Keratinocyte (primary cell): ENCODE data around the gene CCM2. TPM values are rescaled to one million over a fixed set of nuclear protein-coding genes. Genes with fewer than 3 reads are reported as not detected.
A peak's percentile ranks its signal among the peaks of the same experiment; 100 is the strongest.

ENCODE experiments used
- DNase-seq: peaks from one replicate; pipeline ENCODE4 v3.0.0-alpha.2; 2011; ENCODE audit warnings: low read depth, missing footprints, low spot score
- FAIRE-seq: peaks from 2 replicates; lab custom pipeline; 2011; peaks lifted over from hg19 to GRCh38; lab: Jason Lieb, UNC
- H2AFZ ChIP-seq: 2 replicates; pipeline ENCODE4 v1.6.0; 2012; ENCODE audit warnings: low read length, control low read depth, inconsistent platforms; ENCODE audit not compliant: control insufficient read depth
- H3K27ac ChIP-seq: 2 replicates; pipeline ENCODE4 v1.5.1; 2011; ENCODE audit warnings: low read length; ENCODE audit not compliant: control insufficient read depth, insufficient read depth
- H3K27me3 ChIP-seq: 3 replicates; pipeline ENCODE4 v1.6.0; 2011; ENCODE audit warnings: low read length; ENCODE audit not compliant: control insufficient read depth, insufficient read depth; ENCODE audit errors: extremely low read depth
- H3K36me3 ChIP-seq, 2 experiments: 2 replicates in 1 of 2; 3 replicates in 1 of 2; pipeline ENCODE4 v1.5.1; 2011; ENCODE audit warnings: low read length in 2 of 2, mild to moderate bottlenecking in 1 of 2; ENCODE audit not compliant: control insufficient read depth in 2 of 2, insufficient read depth in 2 of 2; ENCODE audit errors: extremely low read depth in 1 of 2
- H3K4me1 ChIP-seq: 3 replicates; pipeline ENCODE4 v1.5.1; 2011; ENCODE audit warnings: low read length; ENCODE audit not compliant: control insufficient read depth, insufficient read depth; ENCODE audit errors: extremely low read depth
- H3K4me2 ChIP-seq: 3 replicates; pipeline ENCODE4 v1.6.0; 2011; ENCODE audit warnings: low read depth, low read length; ENCODE audit not compliant: control insufficient read depth, insufficient read depth; ENCODE audit errors: extremely low read depth
- H3K4me3 ChIP-seq, 3 experiments: fragments of 200-600 bp in 1 of 3; sonication (generic) in 1 of 3; 2 replicates in 2 of 3; 3 replicates in 1 of 3; pipeline ENCODE4 v1.5.1; 2011 to 2016; ENCODE audit warnings: low read length in 3 of 3, mild to moderate bottlenecking in 3 of 3, control low read depth in 2 of 3, inconsistent platforms in 1 of 3, low read depth in 1 of 3, mixed read lengths in 1 of 3, mixed run types in 1 of 3, moderate library complexity in 1 of 3; ENCODE audit not compliant: control insufficient read depth in 2 of 3, insufficient read depth in 2 of 3; ENCODE audit errors: extremely low read depth in 1 of 3
- H3K79me2 ChIP-seq: 2 replicates; pipeline ENCODE4 v1.6.0; 2012; ENCODE audit warnings: low read length; ENCODE audit not compliant: control insufficient read depth, insufficient read depth
- H3K9ac ChIP-seq: 3 replicates; pipeline ENCODE4 v1.6.0; 2011; ENCODE audit warnings: low read length; ENCODE audit not compliant: control insufficient read depth, insufficient read depth; ENCODE audit errors: extremely low read depth
- H3K9me1 ChIP-seq: 3 replicates; pipeline ENCODE4 v1.6.0; 2011; ENCODE audit warnings: low read length; ENCODE audit not compliant: control insufficient read depth, insufficient read depth; ENCODE audit errors: extremely low read depth
- H3K9me3 ChIP-seq: 2 replicates; pipeline ENCODE4 v1.5.1; 2012; ENCODE audit warnings: low read depth, low read length; ENCODE audit not compliant: control insufficient read depth
- H4K20me1 ChIP-seq: 3 replicates; pipeline ENCODE4 v1.6.0; 2011; ENCODE audit warnings: low read length; ENCODE audit not compliant: control insufficient read depth, insufficient read depth; ENCODE audit errors: extremely low read depth
- EZH2 ChIP-seq: IDR thresholded peaks from one replicate; pipeline ENCODE4 v1.6.1; 2012; ENCODE audit warnings: inconsistent platforms, mild to moderate bottlenecking, low read length, moderate library complexity
- dilution Hi-C: fragments of 300-500 bp; cut with MboI; formaldehyde crosslinking; loops from one replicate; pipeline ENCODE4 v1.7.0; 2020; ENCODE audit warnings: low sequenced_read_pairs; ENCODE audit not compliant: extremely low pct_ligation_motif_present
- polyA plus RNA-seq, 5 experiments: library from polyadenylated mRNA; depleted of rRNA in 3 of 5; stranded (reverse) in 3 of 5; stranded (forward) in 1 of 5; unstranded in 1 of 5; fragments of >200 nt; gene quantifications; 1 replicate in 1 of 5; 2 replicates in 3 of 5; 3 replicates in 1 of 5; pipeline versions ENCODE4 v1.2.1 to v1.2.3, GENCODE V29; 2011 to 2012; ENCODE audit warnings: missing spikeins in 2 of 5, low read depth in 1 of 5, low replicate concordance in 1 of 5
- TF ChIP-seq, protein P1 (sequence below), 3 experiments: IDR thresholded peaks in 1 of 3; conservative IDR thresholded peaks in 1 of 3; optimal IDR thresholded peaks in 1 of 3; 2 replicates in 2 of 3; 3 replicates in 1 of 3; pipeline versions ENCODE3 to v1.5.1; 2011; ENCODE audit warnings: low read length in 3 of 3, mild to moderate bottlenecking in 3 of 3, moderate library complexity in 2 of 3, control low read depth in 1 of 3, inconsistent platforms in 1 of 3; ENCODE audit not compliant: insufficient read depth in 2 of 3; ENCODE audit errors: extremely low read depth in 1 of 3

The CCM2 gene
- polyA plus RNA-seq, 1 donor (not counting 4 experiments of a cell fraction or from before 2014, with no cell fraction given), result 44.8 TPM

GRCh38 chr7:45036317-45036716 is 36.3 kb downstream of the CCM2 start:
- Histone ChIP-seq H3K9me3 (no peaks in the 10 kb centered on the region), H4K20me1 (no peaks in the 10 kb centered on the region), H3K27ac (no peak overlapping the region), H2AFZ (no peak overlapping the region), H3K9me1 (peaks cover 2% of the 10 kb centered on the region), H3K36me3 (peaks cover 5 to 20% of the 10 kb centered on the region in 2 experiments), H3K9ac (no peak overlapping the region), H3K4me3 (no peak overlapping the region), H3K79me2 (peaks cover 43% of the 10 kb centered on the region), H3K27me3 (no peaks in the 10 kb centered on the region), H3K4me1 (peaks cover 51% of the 10 kb centered on the region), H3K4me2 (peak overlapping the region; percentile 54)
- TF ChIP-seq EZH2, result no peak
- TF ChIP-seq, protein P1, sequence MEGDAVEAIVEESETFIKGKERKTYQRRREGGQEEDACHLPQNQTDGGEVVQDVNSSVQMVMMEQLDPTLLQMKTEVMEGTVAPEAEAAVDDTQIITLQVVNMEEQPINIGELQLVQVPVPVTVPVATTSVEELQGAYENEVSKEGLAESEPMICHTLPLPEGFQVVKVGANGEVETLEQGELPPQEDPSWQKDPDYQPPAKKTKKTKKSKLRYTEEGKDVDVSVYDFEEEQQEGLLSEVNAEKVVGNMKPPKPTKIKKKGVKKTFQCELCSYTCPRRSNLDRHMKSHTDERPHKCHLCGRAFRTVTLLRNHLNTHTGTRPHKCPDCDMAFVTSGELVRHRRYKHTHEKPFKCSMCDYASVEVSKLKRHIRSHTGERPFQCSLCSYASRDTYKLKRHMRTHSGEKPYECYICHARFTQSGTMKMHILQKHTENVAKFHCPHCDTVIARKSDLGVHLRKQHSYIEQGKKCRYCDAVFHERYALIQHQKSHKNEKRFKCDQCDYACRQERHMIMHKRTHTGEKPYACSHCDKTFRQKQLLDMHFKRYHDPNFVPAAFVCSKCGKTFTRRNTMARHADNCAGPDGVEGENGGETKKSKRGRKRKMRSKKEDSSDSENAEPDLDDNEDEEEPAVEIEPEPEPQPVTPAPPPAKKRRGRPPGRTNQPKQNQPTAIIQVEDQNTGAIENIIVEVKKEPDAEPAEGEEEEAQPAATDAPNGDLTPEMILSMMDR (optimal IDR thresholded peaks at IDR 0.05 in 1 of 3, IDR thresholded peaks at IDR 0.05 in 1 of 3, conservative IDR thresholded peaks at IDR 0.05 in 1 of 3; ENCODE audit: extremely low read depth in 1 of 3, insufficient read depth in 2 of 3, low read length in 3 of 3), result no peak
- FAIRE-seq, result no peak
- no peak for DNase-seq
- dilution Hi-C loops, result no loop called here

- H3K36me3 ChIP-seq, result peaks cover 6 to 20% of the 10 kb centered on the region in 2 experiments
- H3K4me1 ChIP-seq, result peaks cover 51% of the 10 kb centered on the region
- peaks cover 44% of the 10 kb centered on the region for H3K79me2 ChIP-seq
- TF ChIP-seq, protein P1 (optimal IDR thresholded peaks at IDR 0.05 in 1 of 3, IDR thresholded peaks at IDR 0.05 in 1 of 3, conservative IDR thresholded peaks at IDR 0.05 in 1 of 3; ENCODE audit: extremely low read depth in 1 of 3, insufficient read depth in 2 of 3, low read length in 3 of 3), result no peak
- TF ChIP-seq EZH2, result no peak
- no peak overlapping the region for H2AFZ ChIP-seq
- no peak overlapping the region for H3K27ac ChIP-seq
- no peak overlapping the region for H3K4me2 ChIP-seq
- peaks cover 2% of the 10 kb centered on the region for H3K9me1 ChIP-seq
- FAIRE-seq, result no peak
- H3K9me3 ChIP-seq, result no peaks in the 10 kb centered on the region
- no peak for DNase-seq
- no peaks in the 10 kb centered on the region for H3K27me3 ChIP-seq
- H4K20me1 ChIP-seq, result no peaks in the 10 kb centered on the region
- dilution Hi-C loops, result no loop called here
- H3K9ac ChIP-seq, result no peak overlapping the region
- H3K4me3 ChIP-seq, result no peak overlapping the region
Measured at GRCh38 chr7:45036796-45037195, 36.8 kb downstream of the CCM2 start.
